Measurements from ENCODE around the gene CACNA1A.

GRCh38 chr19:13505164-13505695 is 1.0 kb downstream of the CACNA1A start:
- TF ChIP-seq CTCF (IDR thresholded peaks at IDR 0.05; ENCODE audit: low read length) (no peak), EZH2 (IDR thresholded peaks at IDR 0.05; ENCODE audit: borderline replicate concordance, low read length) (no peak)
